HG03469 (cell line): Measurements from ENCODE around the gene MBP.

Experiments used
- ATAC-seq: cut with Tn5 transposase; IDR thresholded peaks from one replicate; pipeline ENCODE4 v1.9.1; 2021; ENCODE audit warnings: mild to moderate bottlenecking, moderate library complexity, moderate number of reproducible peaks; ENCODE audit not compliant: unreplicated experiment

The MBP gene

DNA sequence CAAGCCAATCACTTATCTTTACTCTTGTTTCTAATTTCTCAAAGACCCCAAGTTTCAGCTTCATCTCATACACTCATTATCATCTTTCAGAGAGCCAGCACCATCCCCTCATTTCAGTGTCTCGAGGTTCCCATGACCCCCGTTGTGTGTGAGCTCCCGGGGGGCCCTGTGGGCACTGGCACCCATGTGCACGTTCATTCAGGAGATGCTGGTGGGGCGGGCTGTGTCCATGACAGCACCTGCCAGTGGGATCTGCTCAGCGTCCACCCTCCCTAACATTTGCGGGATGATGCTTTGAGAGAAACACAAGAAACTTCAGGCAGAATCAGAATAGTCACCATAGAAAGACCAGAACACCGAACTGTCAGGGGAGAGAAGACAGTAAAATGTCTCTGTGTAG is 120.5 kb downstream of the MBP start:
- no peak for ATAC-seq

- ATAC-seq = no peak
These were observed 122.9 kb downstream of the MBP start for GRCh38 chr18:77009675-77010074.

- ATAC-seq = no peak
These were observed 123.8 kb downstream of the MBP start for GRCh38 chr18:77008576-77009315.

- no peak for ATAC-seq
These were observed 124.6 kb downstream of the MBP start for GRCh38 chr18:77008006-77008405.

- ATAC-seq = no peak
These were observed 125.3 kb downstream of the MBP start for GRCh38 chr18:77007251-77007650.

DNA sequence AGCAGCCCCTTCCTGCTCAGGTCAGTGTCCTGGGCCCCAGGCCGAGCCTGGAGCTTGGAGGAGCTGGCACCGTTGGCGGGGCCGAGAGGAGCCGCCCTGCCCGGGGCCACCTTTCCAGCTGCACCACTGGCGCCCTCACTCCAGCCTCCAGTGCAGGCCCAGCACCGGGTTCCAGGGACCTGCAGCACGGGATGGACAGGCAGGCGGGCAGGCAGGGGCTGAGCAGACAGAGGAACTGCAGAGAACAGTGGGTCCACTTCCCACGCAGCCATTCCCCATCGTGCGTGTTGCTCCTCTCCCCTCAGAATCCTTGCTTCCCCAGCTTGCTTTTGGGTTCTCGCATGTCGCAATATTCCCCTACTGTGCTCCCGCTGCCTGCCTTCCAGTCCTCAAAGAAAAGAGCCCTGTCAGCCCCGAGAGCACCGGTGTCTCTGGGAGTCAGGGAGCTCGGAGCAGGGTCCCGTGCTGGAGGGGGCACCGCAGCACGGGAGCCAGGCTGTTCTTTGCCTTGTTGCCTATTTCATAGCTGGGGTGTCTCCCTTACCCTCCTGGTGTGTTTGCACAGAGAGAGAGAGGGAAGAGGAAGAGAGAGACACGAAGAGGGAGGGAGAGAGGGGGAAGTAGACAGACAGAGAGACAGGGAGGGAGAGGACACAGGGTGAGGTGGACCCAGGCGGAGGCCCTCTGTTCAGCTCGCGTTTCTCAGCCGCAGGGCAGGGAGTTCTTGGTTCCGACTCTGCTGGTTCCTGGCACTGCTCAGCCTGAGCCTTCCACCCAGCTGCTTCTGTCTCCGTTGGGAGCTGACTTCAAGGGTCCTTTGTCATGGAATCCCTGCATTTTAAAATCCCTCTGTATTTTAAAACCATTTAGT is 126.0 kb downstream of the MBP start:
- ATAC-seq = no peak

GRCh38 chr18:77005651-77006195 is 126.9 kb downstream of the MBP start:
- no peak for ATAC-seq

- no peak for ATAC-seq
These were observed 127.8 kb downstream of the MBP start for GRCh38 chr18:77004555-77005380.

- ATAC-seq = no peak
These were observed 129.3 kb downstream of the MBP start for GRCh38 chr18:77003316-77003715.

- no peak for ATAC-seq
These were observed 130.1 kb downstream of the MBP start for GRCh38 chr18:77002496-77002895.

GRCh38 chr18:77001979-77002378 is 130.6 kb downstream of the MBP start:
- ATAC-seq = no peak

- ATAC-seq = no peak
These were observed 131.5 kb downstream of the MBP start for GRCh38 chr18:77001041-77001440.

- no peak for ATAC-seq
These were observed 132.1 kb downstream of the MBP start for GRCh38 chr18:77000527-77000926.

- ATAC-seq = no peak
These were observed 133.5 kb downstream of the MBP start for GRCh38 chr18:76999077-76999476.

DNA sequence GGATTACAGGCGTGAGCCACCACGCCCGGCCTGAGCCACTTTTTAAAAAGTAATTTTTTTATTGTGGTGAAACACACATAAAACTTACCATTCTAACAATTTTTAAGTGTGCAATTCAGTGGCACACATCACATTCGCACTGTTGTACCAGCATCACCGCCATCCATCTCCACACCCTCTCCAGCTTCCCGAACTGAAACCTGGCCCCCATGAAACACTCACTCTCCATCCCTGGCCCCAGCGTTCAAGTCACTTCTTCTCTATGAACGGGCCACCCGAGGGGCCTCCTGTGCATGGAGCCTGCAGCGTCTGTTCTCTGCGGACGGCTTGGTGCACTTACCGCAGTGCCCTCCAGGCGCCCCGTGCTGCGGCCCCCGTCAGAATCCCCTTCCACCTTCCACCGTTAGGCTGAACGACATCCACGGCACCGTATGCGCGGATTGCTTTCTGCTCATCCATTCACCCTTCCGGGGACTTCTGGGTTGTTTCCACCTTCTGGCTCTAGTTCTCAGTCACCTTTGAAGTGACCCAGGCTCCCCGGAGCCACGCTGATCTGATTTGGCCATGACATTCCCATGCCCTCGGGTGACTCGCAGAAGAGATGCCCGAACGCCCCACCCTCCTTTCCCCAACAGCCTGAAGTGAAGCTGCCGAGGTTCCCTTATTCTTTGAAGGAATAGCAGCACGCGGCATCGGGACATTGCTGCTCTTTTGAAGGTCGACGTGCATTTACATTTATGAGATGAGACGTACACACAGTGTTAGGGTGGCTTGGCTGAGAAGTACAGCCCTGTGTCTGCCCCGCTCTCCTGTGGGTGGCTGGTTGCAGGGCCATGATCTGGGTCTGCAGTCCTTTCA is 134.4 kb downstream of the MBP start:
- no peak for ATAC-seq

GRCh38 chr18:76996429-76996828 is 136.2 kb downstream of the MBP start:
- ATAC-seq = no peak

GRCh38 chr18:76995896-76996295 is 136.7 kb downstream of the MBP start:
- ATAC-seq = no peak

DNA sequence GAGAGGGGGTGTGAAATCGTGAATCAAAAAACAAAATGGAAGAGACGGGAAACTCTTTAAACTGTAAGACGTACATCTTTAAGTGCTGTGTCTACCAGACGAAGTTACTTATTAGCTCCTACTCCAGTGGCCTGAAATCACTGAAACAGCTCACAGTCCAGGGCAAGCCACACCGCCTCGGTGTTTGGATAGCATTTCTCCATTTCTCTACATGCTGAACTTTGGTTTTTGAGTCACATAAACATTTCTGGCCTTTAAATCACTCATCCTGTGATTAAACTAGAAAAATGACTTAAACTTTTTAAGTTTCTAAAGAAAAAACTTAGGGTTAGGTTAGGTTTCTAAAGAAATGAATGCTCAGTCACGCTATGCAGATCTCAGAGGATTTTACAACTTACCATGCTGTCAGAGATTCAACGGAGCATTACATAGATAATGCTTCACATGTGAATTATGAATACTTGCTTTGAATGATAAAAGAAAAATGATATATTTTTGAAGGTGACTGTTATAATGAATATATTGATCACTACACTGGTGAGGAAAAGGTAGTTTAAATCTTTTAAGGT is 138.4 kb downstream of the MBP start:
- no peak for ATAC-seq

- no peak for ATAC-seq
These were observed 139.0 kb downstream of the MBP start for GRCh38 chr18:76993573-76993972.

GRCh38 chr18:76993085-76993382 is 139.5 kb downstream of the MBP start:
- ATAC-seq = no peak
